AG09319 (cell line): ENCODE results near the gene CDCA3.
A peak's percentile ranks its signal among the peaks of the same experiment; 100 is the strongest.
"Not testable (repeated sequence)": the region's sequence is repeated elsewhere in the genome, so short reads cannot be mapped to it uniquely, and the experiment has no call there.

ENCODE experiments used
- DNase-seq: peaks from one replicate; pipeline ENCODE4 v3.0.0-alpha.2; 2010; ENCODE audit warnings: low read depth; ENCODE audit errors: extremely low read depth
- TF ChIP-seq, protein P1 (sequence below): IDR thresholded peaks from 2 replicates; pipeline ENCODE4 v1.5.1; 2011; ENCODE audit warnings: low read depth, mild to moderate bottlenecking, inconsistent platforms, low read length, moderate library complexity

CDCA3 gene

DNA sequence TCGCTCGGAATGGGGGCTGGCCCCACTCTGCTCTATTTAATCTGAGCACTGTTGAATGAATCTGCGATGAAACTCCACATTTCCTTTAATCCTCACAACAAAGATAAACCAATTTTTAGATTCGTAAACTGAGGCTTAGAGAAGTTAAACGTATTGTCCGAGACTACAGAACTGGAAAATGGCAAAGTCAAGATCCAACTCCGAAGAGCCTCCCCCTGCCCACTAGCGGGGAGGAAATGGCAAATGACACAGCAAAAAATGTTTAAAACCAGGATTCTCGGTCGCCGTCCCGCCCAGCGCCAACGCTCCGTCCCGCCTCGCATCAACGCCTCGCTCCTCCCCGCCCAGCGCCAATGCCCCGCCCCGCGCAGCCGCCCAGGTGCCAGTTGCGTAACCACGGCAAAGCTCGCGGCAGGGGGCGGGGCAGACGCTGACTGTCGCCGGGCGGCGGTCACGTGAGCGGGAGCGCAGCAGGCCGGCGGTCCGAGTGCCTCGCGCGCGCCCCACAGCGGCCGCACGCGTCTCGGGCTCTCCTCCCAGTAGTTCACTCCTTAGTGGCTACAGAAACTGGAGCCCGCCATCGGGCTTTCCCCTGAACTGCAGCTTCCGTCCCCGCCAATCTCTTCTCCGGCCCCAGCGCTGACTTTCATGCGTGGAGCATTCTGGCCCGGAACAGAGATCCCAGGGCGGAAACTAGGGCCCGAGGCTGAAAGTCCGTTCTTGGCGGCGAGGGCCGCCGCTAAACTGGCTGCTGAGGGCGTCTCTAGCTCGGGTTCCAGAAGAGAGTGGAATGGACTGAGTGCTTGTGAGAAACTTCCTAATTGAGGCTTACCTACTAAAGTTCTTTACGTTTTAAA, 39.9 kb upstream of the CDCA3 start:
- TF ChIP-seq, protein P1, sequence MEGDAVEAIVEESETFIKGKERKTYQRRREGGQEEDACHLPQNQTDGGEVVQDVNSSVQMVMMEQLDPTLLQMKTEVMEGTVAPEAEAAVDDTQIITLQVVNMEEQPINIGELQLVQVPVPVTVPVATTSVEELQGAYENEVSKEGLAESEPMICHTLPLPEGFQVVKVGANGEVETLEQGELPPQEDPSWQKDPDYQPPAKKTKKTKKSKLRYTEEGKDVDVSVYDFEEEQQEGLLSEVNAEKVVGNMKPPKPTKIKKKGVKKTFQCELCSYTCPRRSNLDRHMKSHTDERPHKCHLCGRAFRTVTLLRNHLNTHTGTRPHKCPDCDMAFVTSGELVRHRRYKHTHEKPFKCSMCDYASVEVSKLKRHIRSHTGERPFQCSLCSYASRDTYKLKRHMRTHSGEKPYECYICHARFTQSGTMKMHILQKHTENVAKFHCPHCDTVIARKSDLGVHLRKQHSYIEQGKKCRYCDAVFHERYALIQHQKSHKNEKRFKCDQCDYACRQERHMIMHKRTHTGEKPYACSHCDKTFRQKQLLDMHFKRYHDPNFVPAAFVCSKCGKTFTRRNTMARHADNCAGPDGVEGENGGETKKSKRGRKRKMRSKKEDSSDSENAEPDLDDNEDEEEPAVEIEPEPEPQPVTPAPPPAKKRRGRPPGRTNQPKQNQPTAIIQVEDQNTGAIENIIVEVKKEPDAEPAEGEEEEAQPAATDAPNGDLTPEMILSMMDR: peak; percentile 51
- DNase-seq: peak; percentile 89

- not testable (repeated sequence) for DNase-seq
Observed at GRCh38 chr12:6889775-6890573, 38.9 kb upstream of the CDCA3 start.

GRCh38 chr12:6888794-6889193, 37.7 kb upstream of the CDCA3 start:
- not testable (repeated sequence) for DNase-seq

DNA sequence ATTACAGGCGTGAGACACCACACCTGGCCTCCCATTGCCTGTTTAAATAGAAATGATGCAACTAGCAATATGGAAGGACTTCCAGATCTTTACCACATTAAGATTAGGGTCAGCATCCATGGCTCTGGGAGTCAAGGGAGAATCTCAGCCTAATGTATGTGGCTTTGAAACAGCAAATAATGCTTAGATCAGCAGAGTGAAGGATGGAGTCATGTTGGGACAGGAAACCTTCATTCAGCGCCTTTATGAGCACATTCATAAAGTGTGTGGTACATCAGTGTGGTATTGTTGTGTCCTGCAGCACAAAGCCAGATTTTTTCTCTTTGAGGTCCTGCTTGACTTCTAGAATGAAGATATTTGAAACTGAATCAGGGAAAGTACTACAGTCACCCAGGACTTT, 37.3 kb upstream of the CDCA3 start:
- TF ChIP-seq, protein P1: no peak
- no peak for DNase-seq

DNA sequence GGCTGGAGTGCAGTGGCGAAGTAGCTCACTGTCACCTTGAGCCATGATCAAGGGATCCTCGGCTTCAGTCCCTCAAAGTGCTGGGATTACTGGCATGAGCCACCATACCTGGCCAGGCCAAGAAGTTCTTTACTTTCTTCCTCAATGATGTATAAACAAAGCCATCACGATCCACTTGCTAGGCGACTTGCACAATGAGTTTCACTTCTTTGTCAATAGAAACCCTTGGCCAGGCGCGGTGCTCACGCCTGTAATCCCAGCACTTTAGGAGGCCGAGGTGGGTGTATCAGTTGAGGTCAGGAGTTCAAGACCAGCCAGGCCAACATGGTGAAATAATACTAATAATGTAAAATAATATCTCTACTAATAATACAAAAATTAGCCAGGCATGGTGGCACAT, 36.4 kb upstream of the CDCA3 start:
- TF ChIP-seq, protein P1: no peak
- DNase-seq: no peak

- not testable (repeated sequence) for DNase-seq
Observed at GRCh38 chr12:6886206-6886999, 35.3 kb upstream of the CDCA3 start.

DNA sequence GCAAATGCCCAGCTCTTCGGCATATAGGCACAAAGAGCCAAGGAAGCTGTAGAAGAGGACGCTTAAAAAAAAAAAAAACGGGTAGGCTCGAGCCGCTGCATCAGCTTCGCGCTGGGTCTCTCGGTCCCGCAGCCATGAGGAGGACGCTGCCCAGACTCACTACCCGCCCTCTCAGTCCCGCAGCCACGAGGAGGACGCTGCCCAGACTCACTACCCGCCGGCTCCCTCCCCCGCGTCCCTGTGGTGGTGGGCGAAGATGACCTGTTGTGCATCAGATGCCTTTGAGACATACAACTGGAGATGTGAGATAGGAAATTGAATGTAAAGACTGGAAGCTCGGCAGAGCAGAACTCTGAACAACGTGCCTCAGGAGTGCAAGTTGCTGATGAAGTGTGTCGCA, 33.5 kb upstream of the CDCA3 start:
- TF ChIP-seq, protein P1: no peak
- no peak for DNase-seq

GRCh38 chr12:6883683-6884082, 32.6 kb upstream of the CDCA3 start:
- DNase-seq: no peak
- TF ChIP-seq, protein P1: no peak
